HG03139 (cell line): ENCODE results near the gene ALX4.

Experiments used
- ATAC-seq: cut with Tn5 transposase; IDR thresholded peaks from one replicate; pipeline ENCODE4 v1.9.1; 2021; ENCODE audit not compliant: unreplicated experiment

ALX4 gene

GRCh38 chr11:44248109-44248508, 61.8 kb downstream of the ALX4 start:
- ATAC-seq: no peak

GRCh38 chr11:44247508-44247907, 62.4 kb downstream of the ALX4 start:
- no peak for ATAC-seq

GRCh38 chr11:44246726-44247125, 63.2 kb downstream of the ALX4 start:
- ATAC-seq: no peak

GRCh38 chr11:44244639-44245310, 65.2 kb downstream of the ALX4 start:
- ATAC-seq: no peak

GRCh38 chr11:44243595-44244343, 66.2 kb downstream of the ALX4 start:
- no peak for ATAC-seq

- ATAC-seq: no peak
These were observed 66.9 kb downstream of the ALX4 start for GRCh38 chr11:44243086-44243485.

- ATAC-seq: no peak
These were observed 68.1 kb downstream of the ALX4 start for GRCh38 chr11:44241851-44242250.

- no peak for ATAC-seq
These were observed 72.8 kb downstream of the ALX4 start for GRCh38 chr11:44237156-44237555.

GRCh38 chr11:44236296-44236695, 73.6 kb downstream of the ALX4 start:
- ATAC-seq: no peak

GRCh38 chr11:44235765-44236201, 74.2 kb downstream of the ALX4 start:
- ATAC-seq: no peak

- no peak for ATAC-seq
These were observed 80.3 kb downstream of the ALX4 start for GRCh38 chr11:44229624-44230023.

GRCh38 chr11:44229098-44229497, 80.8 kb downstream of the ALX4 start:
- no peak for ATAC-seq

- no peak for ATAC-seq
These were observed 81.6 kb downstream of the ALX4 start for GRCh38 chr11:44228379-44228778.

- no peak for ATAC-seq
These were observed 83.0 kb downstream of the ALX4 start for GRCh38 chr11:44226945-44227344.

GRCh38 chr11:44226490-44226889, 83.4 kb downstream of the ALX4 start:
- ATAC-seq: no peak

- ATAC-seq: no peak
These were observed 85.0 kb downstream of the ALX4 start for GRCh38 chr11:44224867-44225501.

GRCh38 chr11:44223238-44223637, 86.7 kb downstream of the ALX4 start:
- no peak for ATAC-seq

GRCh38 chr11:44221992-44222391, 87.9 kb downstream of the ALX4 start:
- ATAC-seq: no peak

- ATAC-seq: no peak
These were observed 88.5 kb downstream of the ALX4 start for GRCh38 chr11:44221456-44221855.

- ATAC-seq: no peak
These were observed 89.8 kb downstream of the ALX4 start for GRCh38 chr11:44219830-44220796.

- ATAC-seq: no peak
These were observed 92.5 kb downstream of the ALX4 start for GRCh38 chr11:44217432-44217831.
